ENCODE data around the gene SULT4A1.

SULT4A1 gene

GRCh38 chr22:43840851-43841250, 21.5 kb downstream of the SULT4A1 start:
- Histone ChIP-seq H3K27me3 (ENCODE audit: insufficient read depth, poor library complexity, severe bottlenecking) (no peaks in the 10 kb centered on the region), H3K27ac (replicated peaks) (no peak overlapping the region), H3K4me3 (replicated peaks; ENCODE audit: insufficient read depth, low read length) (no peak overlapping the region)
- no peak for TF ChIP-seq GABPA (IDR thresholded peaks at IDR 0.05; ENCODE audit: low read depth)
- no peak for TF ChIP-seq REST (IDR thresholded peaks at IDR 0.05; ENCODE audit: insufficient replicate concordance, low read depth)
- no peak for TF ChIP-seq SPI1 (IDR thresholded peaks at IDR 0.05; ENCODE audit: borderline replicate concordance, low read depth)
- no peak for TF ChIP-seq CTCF (IDR thresholded peaks at IDR 0.05; ENCODE audit: insufficient read depth, low read length)
- TF ChIP-seq POLR2AphosphoS5 (IDR thresholded peaks at IDR 0.05; ENCODE audit: low read depth) = no peak
- no peak for DNase-seq (ENCODE audit: low read depth in 1 of 2, low spot score in 1 of 2)

DNA sequence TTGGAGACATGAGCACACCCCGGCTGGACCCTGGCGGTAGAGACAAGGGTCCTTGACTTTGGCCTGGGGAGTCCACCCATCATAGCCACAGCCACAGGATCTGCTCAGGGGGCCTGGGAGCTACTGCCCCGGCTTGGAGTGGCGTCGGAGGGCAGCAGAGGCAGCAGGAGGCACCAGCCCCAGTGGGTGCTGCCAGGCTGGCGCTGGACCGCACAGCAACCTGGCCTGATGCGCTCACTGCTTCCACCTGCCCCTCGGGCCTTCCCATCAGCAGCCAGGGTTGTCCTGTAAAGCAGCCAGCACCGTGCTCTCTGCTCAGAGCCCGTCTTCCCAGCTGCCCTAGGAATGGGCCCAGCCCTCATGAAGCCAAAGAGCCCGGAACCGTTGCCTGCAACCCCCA, 21.9 kb downstream of the SULT4A1 start:
- Histone ChIP-seq H3K27ac (replicated peaks) (no peak overlapping the region), H3K4me3 (replicated peaks; ENCODE audit: insufficient read depth, low read length) (no peak overlapping the region), H3K27me3 (ENCODE audit: insufficient read depth, poor library complexity, severe bottlenecking) (peaks cover 3% of the 10 kb centered on the region)
- no peak for DNase-seq (ENCODE audit: low read depth in 1 of 2, low spot score in 1 of 2)
- no peak for TF ChIP-seq REST (IDR thresholded peaks at IDR 0.05; ENCODE audit: insufficient replicate concordance, low read depth)
- TF ChIP-seq GABPA (IDR thresholded peaks at IDR 0.05; ENCODE audit: low read depth) = no peak
- TF ChIP-seq SPI1 (IDR thresholded peaks at IDR 0.05; ENCODE audit: borderline replicate concordance, low read depth) = no peak
- no peak for TF ChIP-seq POLR2AphosphoS5 (IDR thresholded peaks at IDR 0.05; ENCODE audit: low read depth)
- TF ChIP-seq CTCF (IDR thresholded peaks at IDR 0.05; ENCODE audit: insufficient read depth, low read length) = no peak

DNA sequence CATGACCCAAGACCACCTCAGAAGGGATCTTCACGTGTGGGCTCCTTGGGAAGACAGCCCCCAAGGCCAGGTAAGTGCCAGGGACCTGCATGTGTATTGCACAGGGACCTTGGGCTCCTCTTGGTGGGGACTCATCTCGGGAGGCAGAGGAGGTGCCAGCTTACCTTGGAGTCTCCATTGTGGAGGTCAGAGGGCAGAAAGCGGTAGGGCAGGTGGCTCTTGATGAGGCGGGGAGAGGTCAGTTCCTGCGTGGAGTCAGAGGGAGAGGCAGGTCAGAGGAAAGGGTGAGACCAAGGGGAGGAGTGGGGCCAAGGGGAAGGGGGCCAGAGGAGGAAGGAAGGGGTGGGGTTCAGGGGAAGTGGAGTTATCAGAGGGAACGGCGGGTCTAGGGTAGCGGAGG, 22.5 kb downstream of the SULT4A1 start:
- no peak for DNase-seq (ENCODE audit: low read depth in 1 of 2, low spot score in 1 of 2)
- TF ChIP-seq GABPA (IDR thresholded peaks at IDR 0.05; ENCODE audit: low read depth) = no peak
- TF ChIP-seq CTCF (IDR thresholded peaks at IDR 0.05; ENCODE audit: insufficient read depth, low read length) = no peak
- TF ChIP-seq POLR2AphosphoS5 (IDR thresholded peaks at IDR 0.05; ENCODE audit: low read depth) = no peak
- TF ChIP-seq REST (IDR thresholded peaks at IDR 0.05; ENCODE audit: insufficient replicate concordance, low read depth) = no peak
- Histone ChIP-seq H3K27ac (replicated peaks) (no peak overlapping the region), H3K4me3 (replicated peaks; ENCODE audit: insufficient read depth, low read length) (no peak overlapping the region), H3K27me3 (ENCODE audit: insufficient read depth, poor library complexity, severe bottlenecking) (peaks cover 7% of the 10 kb centered on the region)
